Inflammatory macrophage treated with lipopolysaccharide for 4 hours (primary cell): ENCODE measurements around the gene RUBCNL.

Experiments
- DNase-seq: peaks from one replicate; pipeline ENCODE4 v3.0.0-alpha.2; 2020

RUBCNL gene

DNA sequence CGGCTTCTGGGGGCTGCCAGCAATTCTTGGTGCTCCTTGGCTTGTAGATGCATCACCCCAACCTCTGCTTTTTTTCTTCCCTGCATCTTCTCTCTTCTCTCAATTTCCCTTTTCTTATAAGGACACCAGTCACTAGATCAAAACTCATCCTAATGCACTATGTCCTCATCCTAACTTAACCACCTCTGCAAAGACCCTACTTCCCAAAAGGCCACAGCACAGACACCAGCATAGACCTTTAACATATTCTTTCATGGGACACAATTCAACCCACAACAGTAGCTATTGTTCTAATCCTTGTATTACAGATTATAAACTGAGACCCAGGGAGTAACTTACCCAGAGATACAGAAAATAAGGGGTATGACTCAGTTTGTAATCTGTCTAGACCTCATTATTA lies 47.0 kb downstream of the RUBCNL start:
- peak; percentile 60 for DNase-seq

DNA sequence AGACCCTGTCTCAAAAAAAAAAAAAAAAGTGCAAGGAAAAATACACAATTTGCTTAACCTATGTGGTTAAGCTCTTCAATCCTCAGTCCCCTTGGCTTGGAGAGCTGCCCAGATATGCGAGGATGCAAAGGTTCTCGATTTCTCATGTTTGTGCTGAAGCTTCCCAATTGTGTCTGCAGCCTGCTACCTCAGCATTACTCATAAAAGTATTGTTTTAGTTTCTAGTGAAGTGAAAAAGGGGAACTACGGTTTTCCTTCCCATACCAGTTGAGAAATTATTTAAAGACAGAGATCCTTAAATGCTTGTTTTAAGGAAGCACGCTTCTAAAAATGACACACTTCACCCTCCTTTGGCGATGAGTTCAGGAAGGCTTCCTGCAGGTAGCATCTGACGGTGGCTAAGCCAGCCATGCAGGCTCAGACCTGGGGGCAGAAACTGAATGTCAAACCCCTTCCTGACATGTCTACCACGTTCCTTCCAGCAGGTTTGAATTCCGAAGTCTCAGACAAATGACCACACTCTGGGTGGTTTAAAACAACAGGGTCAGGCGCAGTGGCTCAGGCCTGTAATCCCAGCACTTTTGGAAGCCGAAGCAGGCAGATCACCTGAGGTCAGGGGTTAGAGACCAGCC lies 47.9 kb downstream of the RUBCNL start:
- peak; percentile 98 for DNase-seq

DNA sequence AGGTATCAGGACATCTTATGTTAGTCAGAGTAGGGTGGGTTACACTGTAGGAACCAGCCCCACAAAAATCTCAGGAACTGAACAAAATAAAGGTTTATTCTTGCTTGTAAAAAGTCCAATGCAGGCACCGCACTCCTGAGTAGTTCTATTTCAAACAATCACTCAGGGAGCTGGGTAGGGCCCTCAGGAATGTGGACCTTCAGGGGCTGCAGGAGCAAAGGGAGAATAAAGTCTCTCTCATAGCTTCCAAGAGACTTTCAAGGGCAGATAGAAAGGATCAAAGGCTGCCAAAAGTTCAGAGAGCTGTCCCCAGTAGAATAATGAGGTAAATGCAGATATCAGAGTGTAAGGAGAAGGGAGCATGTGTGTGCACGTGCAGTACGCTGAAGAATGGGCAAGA lies 49.4 kb downstream of the RUBCNL start:
- DNase-seq = no peak

- peak; percentile 44 for DNase-seq
Observed at GRCh38 chr13:46334035-46334822, 52.8 kb downstream of the RUBCNL start.

DNA sequence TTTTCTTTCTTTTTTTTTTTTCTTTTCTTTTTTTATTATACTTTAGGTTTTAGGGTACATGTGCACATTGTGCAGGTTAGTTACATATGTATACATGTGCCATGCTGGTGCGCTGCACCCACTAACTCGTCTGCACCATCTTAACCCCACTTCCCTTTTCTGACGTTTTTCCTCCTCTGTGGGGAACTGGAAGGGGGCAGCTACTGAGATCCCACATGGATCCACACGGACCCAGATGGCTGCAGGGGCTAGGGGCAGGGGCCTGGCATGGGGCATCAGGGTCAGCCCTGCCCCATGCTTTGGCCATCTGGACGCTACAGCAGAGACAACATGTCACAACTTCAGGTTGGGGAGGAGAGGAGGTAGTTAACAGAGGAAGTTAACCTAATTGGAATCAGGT lies 54.3 kb downstream of the RUBCNL start:
- no peak for DNase-seq

GRCh38 chr13:46329624-46330023 lies 57.4 kb downstream of the RUBCNL start:
- no peak for DNase-seq

DNA sequence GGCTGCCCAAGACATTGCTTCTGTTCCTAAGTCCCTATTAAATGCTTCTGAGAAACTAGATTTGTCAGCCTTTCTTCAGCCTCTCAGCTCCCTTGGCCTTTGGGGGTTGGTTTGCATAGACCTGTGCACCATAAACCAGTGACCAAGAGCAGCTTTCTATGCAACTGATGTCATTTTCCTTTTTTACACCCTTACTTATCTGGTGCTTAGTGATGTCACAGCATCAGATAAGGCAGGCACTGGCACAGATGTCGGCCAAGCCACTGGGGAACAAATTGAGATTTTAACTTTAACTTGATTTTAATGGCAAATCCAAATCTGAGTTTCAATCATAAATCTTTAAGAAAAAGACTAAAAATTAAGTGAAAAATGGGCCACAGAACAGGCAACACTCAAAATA lies 59.8 kb downstream of the RUBCNL start:
- no peak for DNase-seq

GRCh38 chr13:46324976-46325375 lies 62.1 kb downstream of the RUBCNL start:
- no peak for DNase-seq

DNA sequence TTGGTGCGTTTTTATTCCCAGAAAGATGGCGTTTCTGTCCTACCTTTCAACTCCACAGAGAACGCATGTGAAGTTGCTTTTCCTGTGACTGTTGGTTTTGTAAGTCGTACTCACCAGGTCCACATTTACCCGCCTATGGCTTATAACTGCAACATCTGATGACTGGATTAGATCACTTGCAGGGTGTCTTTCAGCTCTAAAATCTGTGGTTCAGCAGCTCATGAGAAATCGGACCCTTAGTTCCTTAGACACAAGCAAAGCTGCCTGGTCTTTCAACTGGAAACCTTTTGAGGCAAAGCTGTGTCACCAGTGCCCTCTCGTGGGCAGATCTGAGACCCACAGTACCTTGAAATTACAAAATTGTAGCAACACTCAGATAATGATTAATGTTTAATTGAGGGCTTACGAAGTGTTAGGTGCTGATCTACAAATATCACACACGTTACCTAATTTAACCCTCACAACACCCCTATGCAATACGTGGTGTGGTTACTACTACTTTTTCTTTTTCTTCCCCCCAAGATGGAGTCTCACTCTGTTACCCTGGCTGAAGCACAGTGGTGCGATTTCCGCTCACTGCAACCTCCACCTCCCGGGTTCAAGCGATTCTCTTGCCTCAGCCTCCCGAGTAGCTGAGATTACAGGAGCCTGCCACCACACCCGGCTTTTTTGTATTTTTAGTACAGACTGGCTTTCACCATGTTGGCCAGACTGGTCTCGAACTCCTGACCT lies 65.4 kb downstream of the RUBCNL start:
- peak; percentile 91 for DNase-seq

GRCh38 chr13:46320821-46321220 lies 66.2 kb downstream of the RUBCNL start:
- no peak for DNase-seq

DNA sequence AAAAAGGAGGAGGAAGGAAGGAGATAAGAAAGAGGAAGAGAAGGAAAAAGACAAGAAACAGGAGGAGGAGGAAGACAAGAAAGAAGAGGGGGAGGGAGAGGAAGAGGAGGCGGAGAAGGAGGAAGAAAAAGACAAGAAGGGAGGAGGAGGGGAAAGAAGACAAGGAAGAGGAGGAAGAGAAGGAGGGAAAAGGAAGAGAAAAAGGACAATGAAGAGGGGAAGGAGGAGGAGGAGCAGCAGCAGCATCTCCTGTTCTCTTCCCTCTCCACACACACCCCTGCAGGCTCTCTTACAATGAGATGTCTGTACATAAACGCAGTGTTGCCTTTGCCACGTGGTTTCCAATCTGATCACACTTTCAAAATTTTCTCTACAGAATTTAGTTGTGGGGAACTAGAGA lies 66.6 kb downstream of the RUBCNL start:
- DNase-seq = peak; percentile 58

DNA sequence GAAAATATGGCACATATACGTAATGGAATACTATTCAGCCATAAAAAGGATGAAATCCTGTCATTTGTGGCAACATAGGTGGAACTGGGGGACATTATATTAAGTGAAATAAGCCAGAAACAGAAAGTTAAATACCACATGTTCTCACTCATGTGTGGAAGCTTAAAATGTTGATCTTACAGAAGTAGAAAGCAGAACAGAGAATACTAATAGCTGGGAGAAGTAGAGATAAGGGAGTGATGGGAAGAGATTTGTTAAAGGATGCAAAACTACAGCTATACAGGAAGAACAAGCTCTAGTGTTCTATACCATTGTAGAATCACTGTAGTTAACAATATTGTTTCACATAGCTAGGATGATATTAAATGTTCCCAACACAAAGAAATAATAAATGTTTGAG lies 68.1 kb downstream of the RUBCNL start:
- DNase-seq = peak; percentile 76

GRCh38 chr13:46317120-46317519 lies 69.9 kb downstream of the RUBCNL start:
- DNase-seq = peak; percentile 33

DNA sequence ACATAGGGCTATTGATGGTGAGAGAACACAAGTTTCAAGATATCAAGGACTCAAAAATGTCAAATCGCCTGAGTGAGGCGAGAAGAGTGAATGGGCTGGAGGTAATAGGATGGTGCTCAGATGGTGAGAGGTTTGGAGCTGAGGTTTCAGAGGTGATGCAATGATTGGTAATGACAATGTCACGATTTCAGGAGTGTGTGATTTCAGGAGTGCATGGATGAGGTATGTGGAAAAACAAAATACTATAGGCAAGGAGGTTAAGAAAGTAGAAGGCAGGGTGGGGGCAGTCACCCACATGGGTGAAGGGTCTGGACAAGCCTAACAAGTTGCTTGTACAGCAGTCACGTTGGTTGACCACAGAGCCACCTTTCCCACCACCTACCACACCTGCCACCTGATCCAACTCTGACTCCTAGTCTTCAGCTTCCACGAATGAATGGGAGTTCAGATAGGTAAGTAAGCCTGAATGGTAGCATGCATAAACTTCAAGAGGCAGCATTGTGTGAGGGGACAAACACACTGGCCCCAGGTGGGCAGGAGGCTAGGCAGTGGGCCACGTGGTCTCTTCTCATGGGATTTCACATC lies 71.5 kb downstream of the RUBCNL start:
- DNase-seq = no peak

GRCh38 chr13:46315036-46315435 lies 72.0 kb downstream of the RUBCNL start:
- no peak for DNase-seq

- DNase-seq = no peak
Observed at GRCh38 chr13:46314587-46314986, 72.5 kb downstream of the RUBCNL start.

DNA sequence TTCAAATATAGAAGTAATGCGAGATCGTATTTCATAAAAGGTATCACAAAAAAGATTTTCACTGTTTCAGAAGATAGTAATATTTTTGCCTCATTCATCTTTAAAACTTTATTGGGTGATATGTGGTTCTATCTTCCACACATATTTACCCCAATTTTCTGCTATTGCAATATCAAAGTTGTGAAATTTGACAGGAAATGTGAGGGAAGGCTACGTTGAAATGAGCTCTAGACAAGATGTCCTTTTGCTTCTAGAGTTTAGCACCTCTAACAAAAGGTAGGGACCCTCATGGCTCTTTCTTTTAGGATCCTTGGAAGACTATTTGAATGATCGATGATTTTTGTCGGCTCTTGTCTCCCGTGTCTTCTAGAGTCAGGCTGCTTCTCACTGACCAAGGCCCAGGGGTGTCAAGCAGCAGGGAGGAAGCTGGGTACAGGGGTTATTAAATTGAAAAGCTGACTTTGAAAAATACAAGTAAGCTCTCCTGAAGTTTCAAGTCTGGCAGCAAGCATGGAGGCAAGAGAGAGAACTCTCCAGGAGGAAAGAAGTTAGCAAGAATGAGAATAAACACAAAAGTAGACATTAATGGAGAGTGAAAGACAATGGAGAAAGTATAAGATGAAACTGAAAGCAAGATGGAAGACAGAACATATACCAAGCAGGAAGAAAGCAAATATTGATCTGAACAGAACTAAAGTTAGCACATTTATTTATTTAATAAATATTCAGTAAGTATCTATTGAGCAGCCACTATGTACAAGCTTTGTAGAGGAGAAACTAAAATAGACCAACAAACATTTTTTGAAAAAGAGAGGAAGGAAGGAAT lies 73.4 kb downstream of the RUBCNL start:
- DNase-seq = peak; percentile 43

DNA sequence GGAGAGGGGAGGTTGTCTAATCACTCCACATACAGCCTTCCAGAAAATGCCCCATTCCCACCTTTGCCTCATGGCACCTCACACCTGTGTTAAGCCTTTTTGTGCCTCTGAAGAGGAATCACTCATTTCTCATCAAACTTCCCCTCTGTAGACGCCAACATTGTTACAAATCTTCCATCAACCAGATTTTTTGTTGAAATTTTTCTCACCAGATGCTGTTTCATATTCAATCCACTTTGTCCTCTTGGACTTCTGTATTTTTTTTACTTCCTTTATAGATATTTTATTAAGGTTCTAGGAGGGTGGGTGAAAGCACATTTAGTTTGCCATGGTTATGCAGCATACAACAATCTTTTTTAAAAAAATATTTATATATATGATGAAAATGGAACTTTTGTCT lies 74.0 kb downstream of the RUBCNL start:
- peak; percentile 54 for DNase-seq

DNA sequence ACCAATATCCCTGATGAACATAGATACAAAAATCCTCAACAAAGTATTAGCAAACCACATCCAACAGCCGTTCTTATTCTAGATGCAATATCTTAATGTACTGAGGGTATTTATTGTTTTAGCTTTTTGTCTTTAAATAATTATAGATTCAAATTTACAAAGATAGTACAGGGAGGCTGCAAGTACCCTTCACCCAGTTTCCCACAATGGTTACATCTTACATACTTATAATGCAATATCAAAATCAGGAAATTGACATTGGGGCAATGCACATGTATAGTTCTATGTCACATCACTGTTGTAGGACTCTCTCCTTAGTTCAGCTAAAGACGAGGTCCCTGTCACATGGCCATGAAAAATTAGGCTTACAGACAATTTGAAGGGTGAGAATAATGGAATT lies 75.8 kb downstream of the RUBCNL start:
- no peak for DNase-seq

DNA sequence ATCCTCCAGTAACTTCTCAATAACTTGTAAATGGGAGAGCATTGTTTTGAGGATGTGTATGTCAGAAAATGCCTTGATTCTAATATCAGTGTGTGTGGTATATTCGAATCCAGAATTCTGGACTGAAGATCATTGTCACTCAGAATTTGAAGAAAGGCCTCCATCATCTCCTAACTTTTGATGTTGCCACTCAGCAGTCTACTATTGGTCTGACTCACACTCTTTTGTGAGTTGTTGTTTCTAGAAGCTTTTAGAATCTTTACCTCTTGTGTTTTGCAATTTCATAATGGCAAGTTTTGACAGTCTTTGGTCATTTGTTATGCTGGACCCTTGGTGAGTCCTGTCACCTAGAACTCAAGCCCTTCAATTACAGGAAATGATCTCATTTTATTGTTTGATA lies 77.0 kb downstream of the RUBCNL start:
- DNase-seq = peak; percentile 23

DNA sequence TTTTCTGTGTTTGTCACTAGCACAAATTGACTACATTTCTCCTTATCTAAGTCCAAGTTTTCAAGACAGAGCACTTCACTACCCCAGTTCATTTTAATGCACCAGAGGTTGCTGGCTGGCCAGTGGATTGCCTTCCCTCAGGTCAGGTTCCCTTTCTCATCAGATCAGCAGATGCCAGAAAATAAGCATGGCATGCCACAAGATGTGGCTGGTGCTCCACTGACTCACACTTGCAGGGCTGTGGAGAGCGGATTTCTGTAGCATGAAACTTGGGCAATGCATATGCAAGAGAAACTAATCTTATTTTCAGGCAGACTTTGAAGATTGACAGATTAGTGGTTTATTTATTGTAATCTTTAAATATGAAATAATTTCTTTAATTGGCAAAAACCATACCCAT lies 79.5 kb downstream of the RUBCNL start:
- DNase-seq = peak; percentile 80

DNA sequence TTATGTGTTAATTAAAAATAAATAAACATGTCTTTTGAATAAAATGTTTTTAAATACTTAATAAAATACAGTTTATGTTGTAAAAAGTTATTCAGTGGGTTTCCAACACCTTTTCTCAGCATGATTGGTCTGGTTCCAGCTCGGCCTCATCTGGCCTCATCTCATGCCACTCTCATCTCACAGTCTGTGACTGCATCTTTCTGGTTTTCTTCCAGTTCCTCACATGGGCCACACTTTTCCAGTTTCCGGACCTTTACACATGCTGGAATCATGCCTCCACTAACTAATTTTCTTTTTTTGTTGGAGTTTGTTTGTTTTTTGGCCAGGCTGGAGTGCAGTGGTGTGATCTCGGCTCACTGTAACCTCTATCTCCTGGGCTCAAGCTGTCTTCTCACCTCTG lies 82.5 kb downstream of the RUBCNL start:
- no peak for DNase-seq
